Neural cell (in vitro differentiated cells): ENCODE results near the gene PRKG1. TPM values are rescaled to one million over a fixed set of nuclear protein-coding genes. Genes with fewer than 3 reads are reported as not detected.
A peak's percentile ranks its signal among the peaks of the same experiment; 100 is the strongest.

Experiments used
- H2AFZ ChIP-seq: fragments of 200-600, 300-800 bp; sonication (generic), shearing (Covaris generic); 2 replicates; pipeline ENCODE4 v1.6.0; 2014; ENCODE audit warnings: low read depth, mild to moderate bottlenecking, antibody characterized with exemption, low read length, moderate library complexity
- H3F3A ChIP-seq: fragments of 200-600 bp; shearing (Covaris generic); 2 replicates; pipeline ENCODE4 v1.6.1; 2016; ENCODE audit warnings: mild to moderate bottlenecking, moderate library complexity, mixed read lengths, antibody characterized with exemption, low read length; ENCODE audit not compliant: insufficient read depth, poor library complexity, severe bottlenecking
- H3K27ac ChIP-seq: fragments of 200-600, 300-800 bp; sonication (generic), shearing (Covaris generic); 2 replicates; pipeline ENCODE4 v1.5.1; 2014; ENCODE audit warnings: mild to moderate bottlenecking, low read length, moderate library complexity
- H3K27me3 ChIP-seq: fragments of 300-800, 200-600 bp; sonication (generic), shearing (Covaris generic); 2 replicates; pipeline ENCODE4 v1.6.0; 2014; ENCODE audit warnings: mild to moderate bottlenecking, low read depth, low read length, moderate library complexity; ENCODE audit not compliant: insufficient read depth
- H3K36me3 ChIP-seq: fragments of 300-800, 200-600 bp; sonication (generic), shearing (Covaris generic); 2 replicates; pipeline ENCODE4 v1.5.1; 2014; ENCODE audit warnings: mild to moderate bottlenecking, antibody characterized with exemption, low read length, moderate library complexity; ENCODE audit not compliant: insufficient read depth
- H3K4me2 ChIP-seq: fragments of 300-800, 200-600 bp; sonication (generic), shearing (Covaris generic); 2 replicates; pipeline ENCODE4 v1.6.0; 2014; ENCODE audit warnings: mild to moderate bottlenecking, low read length
- H3K4me3 ChIP-seq: fragments of 300-800, 200-600 bp; sonication (generic), shearing (Covaris generic); 2 replicates; pipeline ENCODE4 v1.5.1; 2014; ENCODE audit warnings: mild to moderate bottlenecking, low read length, moderate library complexity
- H3K79me2 ChIP-seq: fragments of 200-600 bp; shearing (Covaris generic); replicated peaks from 2 replicates; pipeline ENCODE4 v1.6.0; 2014; ENCODE audit warnings: mild to moderate bottlenecking, low read length, moderate library complexity; ENCODE audit not compliant: insufficient read depth
- H3K9ac ChIP-seq: fragments of 300-800, 200-600 bp; sonication (generic), shearing (Covaris generic); 2 replicates; pipeline ENCODE4 v1.6.1; 2016; ENCODE audit warnings: mild to moderate bottlenecking, low read length, mixed read lengths
- H3K9me2 ChIP-seq: fragments of 200-600 bp; shearing (Covaris generic); 2 replicates; pipeline ENCODE4 v1.6.1; 2016; ENCODE audit warnings: mild to moderate bottlenecking, low read length, mixed read lengths; ENCODE audit not compliant: insufficient read depth
- H3K9me3 ChIP-seq: fragments of 200-600, 300-800 bp; sonication (generic), shearing (Covaris generic); 2 replicates; pipeline ENCODE4 v1.6.1; 2016; ENCODE audit warnings: mild to moderate bottlenecking, mixed run types, low read length, moderate library complexity, mixed read lengths
- H4K20me1 ChIP-seq: fragments of 200-600 bp; shearing (Covaris generic); 2 replicates; pipeline ENCODE4 v1.6.1; 2016; ENCODE audit warnings: mild to moderate bottlenecking, mixed run types; ENCODE audit not compliant: insufficient read depth
- EP300 ChIP-seq: fragments of 450-650 bp; conservative IDR thresholded peaks from 2 replicates; pipeline ENCODE4 v1.6.1; 2014; ENCODE audit warnings: antibody characterized with exemption, mild to moderate bottlenecking, moderate library complexity; ENCODE audit not compliant: poor library complexity, severe bottlenecking
- EZH2 ChIP-seq: fragments of 200-600, 300-800 bp; shearing (Covaris generic), sonication (generic); IDR thresholded peaks from 2 replicates; pipeline ENCODE4 v1.6.1; 2014; ENCODE audit warnings: antibody characterized with exemption, low read length, borderline replicate concordance, mild to moderate bottlenecking; ENCODE audit not compliant: insufficient read depth, poor library complexity, severe bottlenecking
- MXI1 ChIP-seq: fragments of 450-650 bp; conservative IDR thresholded peaks from 2 replicates; pipeline ENCODE4 v1.6.1; 2014; ENCODE audit warnings: antibody characterized with exemption, mild to moderate bottlenecking; ENCODE audit not compliant: poor library complexity, severe bottlenecking
- POLR2AphosphoS5 ChIP-seq: IDR thresholded peaks from 2 replicates; pipeline ENCODE4 v1.6.1; 2012
- RAD21 ChIP-seq: fragments of 450-650 bp; conservative IDR thresholded peaks from 2 replicates; pipeline ENCODE4 v1.6.1; 2014; ENCODE audit warnings: antibody characterized with exemption, mild to moderate bottlenecking, moderate library complexity
- SMC3 ChIP-seq: fragments of 450-650 bp; conservative IDR thresholded peaks from 2 replicates; pipeline ENCODE4 v1.6.1; 2014; ENCODE audit warnings: antibody characterized with exemption, mild to moderate bottlenecking, moderate library complexity; ENCODE audit not compliant: poor library complexity
- TAF1 ChIP-seq: IDR thresholded peaks from 2 replicates; pipeline ENCODE4 v1.6.1; 2012; ENCODE audit warnings: low read depth
- polyA plus RNA-seq: library from polyadenylated mRNA; depleted of rRNA; stranded (reverse); fragments of >200 nt; gene quantifications from 2 replicates; pipeline ENCODE4 v1.2.3, GENCODE V29; 2014
- TF ChIP-seq, protein P1 (sequence below): IDR thresholded peaks from 2 replicates; pipeline ENCODE4 v1.6.1; 2012; ENCODE audit warnings: borderline replicate concordance
- TF ChIP-seq, protein P2 (sequence below): fragments of 450-650 bp; IDR thresholded peaks from 2 replicates; pipeline ENCODE4 v1.5.1; 2014; ENCODE audit warnings: antibody characterized with exemption, mild to moderate bottlenecking, moderate library complexity; ENCODE audit not compliant: poor library complexity, severe bottlenecking

Gene PRKG1
- polyA plus RNA-seq, 1 donor from 2014 or later: 2.2 TPM

DNA sequence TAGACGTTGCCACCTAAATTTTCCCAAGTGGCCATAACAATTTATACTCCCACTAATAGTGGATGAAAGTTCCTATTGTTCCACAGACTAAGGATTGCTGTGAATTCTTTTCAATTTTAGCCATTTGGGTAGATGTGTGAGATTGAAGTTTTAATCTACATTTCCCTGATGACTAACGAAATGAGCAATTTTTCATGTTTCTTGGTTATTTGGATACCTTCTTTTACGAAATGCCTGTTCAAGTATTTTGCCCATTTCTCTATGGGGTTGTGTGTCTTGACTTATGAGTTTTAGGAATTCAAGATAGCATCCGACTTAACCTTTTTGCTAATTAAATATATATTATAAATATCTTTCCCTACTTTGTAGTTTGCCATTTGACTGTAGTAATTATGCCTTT, 16.4 kb upstream of the PRKG1 start:
- Histone ChIP-seq H3K4me2 (no peak overlapping the region), H3K79me2 (no peaks in the 10 kb centered on the region), H3K9me3 (no peaks in the 10 kb centered on the region), H3F3A (no peaks in the 10 kb centered on the region), H4K20me1 (no peaks in the 10 kb centered on the region), H2AFZ (no peak overlapping the region), H3K9me2 (no peaks in the 10 kb centered on the region), H3K9ac (no peak overlapping the region), H3K27me3 (no peaks in the 10 kb centered on the region), H3K4me3 (no peak overlapping the region), H3K36me3 (no peaks in the 10 kb centered on the region), H3K27ac (no peak overlapping the region)
- TF ChIP-seq MXI1: no peak
- TF ChIP-seq RAD21: no peak
- TF ChIP-seq, protein P1, sequence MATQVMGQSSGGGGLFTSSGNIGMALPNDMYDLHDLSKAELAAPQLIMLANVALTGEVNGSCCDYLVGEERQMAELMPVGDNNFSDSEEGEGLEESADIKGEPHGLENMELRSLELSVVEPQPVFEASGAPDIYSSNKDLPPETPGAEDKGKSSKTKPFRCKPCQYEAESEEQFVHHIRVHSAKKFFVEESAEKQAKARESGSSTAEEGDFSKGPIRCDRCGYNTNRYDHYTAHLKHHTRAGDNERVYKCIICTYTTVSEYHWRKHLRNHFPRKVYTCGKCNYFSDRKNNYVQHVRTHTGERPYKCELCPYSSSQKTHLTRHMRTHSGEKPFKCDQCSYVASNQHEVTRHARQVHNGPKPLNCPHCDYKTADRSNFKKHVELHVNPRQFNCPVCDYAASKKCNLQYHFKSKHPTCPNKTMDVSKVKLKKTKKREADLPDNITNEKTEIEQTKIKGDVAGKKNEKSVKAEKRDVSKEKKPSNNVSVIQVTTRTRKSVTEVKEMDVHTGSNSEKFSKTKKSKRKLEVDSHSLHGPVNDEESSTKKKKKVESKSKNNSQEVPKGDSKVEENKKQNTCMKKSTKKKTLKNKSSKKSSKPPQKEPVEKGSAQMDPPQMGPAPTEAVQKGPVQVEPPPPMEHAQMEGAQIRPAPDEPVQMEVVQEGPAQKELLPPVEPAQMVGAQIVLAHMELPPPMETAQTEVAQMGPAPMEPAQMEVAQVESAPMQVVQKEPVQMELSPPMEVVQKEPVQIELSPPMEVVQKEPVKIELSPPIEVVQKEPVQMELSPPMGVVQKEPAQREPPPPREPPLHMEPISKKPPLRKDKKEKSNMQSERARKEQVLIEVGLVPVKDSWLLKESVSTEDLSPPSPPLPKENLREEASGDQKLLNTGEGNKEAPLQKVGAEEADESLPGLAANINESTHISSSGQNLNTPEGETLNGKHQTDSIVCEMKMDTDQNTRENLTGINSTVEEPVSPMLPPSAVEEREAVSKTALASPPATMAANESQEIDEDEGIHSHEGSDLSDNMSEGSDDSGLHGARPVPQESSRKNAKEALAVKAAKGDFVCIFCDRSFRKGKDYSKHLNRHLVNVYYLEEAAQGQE: no peak
- TF ChIP-seq, protein P2, sequence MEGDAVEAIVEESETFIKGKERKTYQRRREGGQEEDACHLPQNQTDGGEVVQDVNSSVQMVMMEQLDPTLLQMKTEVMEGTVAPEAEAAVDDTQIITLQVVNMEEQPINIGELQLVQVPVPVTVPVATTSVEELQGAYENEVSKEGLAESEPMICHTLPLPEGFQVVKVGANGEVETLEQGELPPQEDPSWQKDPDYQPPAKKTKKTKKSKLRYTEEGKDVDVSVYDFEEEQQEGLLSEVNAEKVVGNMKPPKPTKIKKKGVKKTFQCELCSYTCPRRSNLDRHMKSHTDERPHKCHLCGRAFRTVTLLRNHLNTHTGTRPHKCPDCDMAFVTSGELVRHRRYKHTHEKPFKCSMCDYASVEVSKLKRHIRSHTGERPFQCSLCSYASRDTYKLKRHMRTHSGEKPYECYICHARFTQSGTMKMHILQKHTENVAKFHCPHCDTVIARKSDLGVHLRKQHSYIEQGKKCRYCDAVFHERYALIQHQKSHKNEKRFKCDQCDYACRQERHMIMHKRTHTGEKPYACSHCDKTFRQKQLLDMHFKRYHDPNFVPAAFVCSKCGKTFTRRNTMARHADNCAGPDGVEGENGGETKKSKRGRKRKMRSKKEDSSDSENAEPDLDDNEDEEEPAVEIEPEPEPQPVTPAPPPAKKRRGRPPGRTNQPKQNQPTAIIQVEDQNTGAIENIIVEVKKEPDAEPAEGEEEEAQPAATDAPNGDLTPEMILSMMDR: no peak
- no peak for TF ChIP-seq POLR2AphosphoS5
- TF ChIP-seq EZH2: no peak
- no peak for TF ChIP-seq EP300
- no peak for TF ChIP-seq TAF1
- TF ChIP-seq SMC3: no peak

DNA sequence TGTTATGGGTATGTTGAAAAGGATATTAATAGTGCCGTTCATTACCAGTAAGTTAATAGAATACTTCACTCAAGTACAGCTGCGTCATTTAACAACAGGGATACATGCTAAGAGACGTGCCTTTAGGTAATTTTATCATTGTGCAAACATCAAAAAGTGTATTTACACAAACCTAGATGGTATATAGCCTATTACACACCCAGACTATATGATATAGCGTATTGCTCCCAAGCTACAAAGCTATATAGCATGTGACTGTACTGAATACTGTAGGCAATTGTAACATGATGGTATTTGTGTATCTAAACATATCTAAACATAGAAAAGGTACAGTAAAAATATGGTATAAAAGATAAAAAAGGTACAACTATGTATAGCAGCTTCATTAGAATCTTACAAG, 11.1 kb upstream of the PRKG1 start:
- Histone ChIP-seq H3K9me2 (no peaks in the 10 kb centered on the region), H3K4me2 (no peak overlapping the region), H3K9ac (no peak overlapping the region), H3K27me3 (no peaks in the 10 kb centered on the region), H3K79me2 (no peaks in the 10 kb centered on the region), H3F3A (no peaks in the 10 kb centered on the region), H3K36me3 (no peaks in the 10 kb centered on the region), H3K9me3 (no peaks in the 10 kb centered on the region), H3K4me3 (no peak overlapping the region), H4K20me1 (no peaks in the 10 kb centered on the region), H2AFZ (peak overlapping the region; percentile 11), H3K27ac (no peak overlapping the region)
- TF ChIP-seq TAF1: no peak
- TF ChIP-seq SMC3: no peak
- TF ChIP-seq POLR2AphosphoS5: no peak
- TF ChIP-seq, protein P1: no peak
- TF ChIP-seq EP300: no peak
- TF ChIP-seq RAD21: no peak
- no peak for TF ChIP-seq EZH2
- no peak for TF ChIP-seq MXI1
- TF ChIP-seq, protein P2: no peak
